Measurements from ENCODE around the gene MROH9. TPM values are rescaled to one million over a fixed set of nuclear protein-coding genes. Genes with fewer than 3 reads are reported as not detected.

Gene MROH9
- total and polyA plus RNA-seq, 2 of the 13 experiments (the other 11 are each of a cell fraction or from before 2014, with no cell fraction given) = not detected

DNA sequence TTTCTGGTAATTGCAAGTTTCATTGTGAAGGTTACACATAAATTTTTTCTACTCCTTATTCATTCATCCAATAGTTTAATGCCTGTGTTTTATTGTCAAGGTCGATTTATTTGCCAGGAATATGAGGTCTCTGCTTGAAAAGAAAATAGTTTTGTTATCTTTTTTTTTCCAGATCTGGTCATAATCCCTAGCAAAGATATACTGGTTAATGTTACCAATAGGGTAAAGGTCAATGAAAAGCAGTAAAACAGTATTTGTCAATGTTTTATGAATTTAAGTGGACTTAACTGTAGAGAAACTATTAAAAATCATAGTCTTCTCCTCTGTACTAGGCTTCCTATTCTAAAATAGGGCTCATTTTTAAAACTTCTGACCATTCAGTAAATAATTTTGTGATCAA lies 147.3 kb downstream of the MROH9 start:
- in situ Hi-C loops (cut with HindIII; ENCODE audit: extremely low pct_ligation_motif_present, low pct_unique_long_range_greater_than_20kb) (no loop called here), intact Hi-C loops (cut with micrococcal nuclease; ENCODE audit: unreplicated experiment) (no loop called here)
- no peaks in the 10 kb centered on the region for H3K4me1 ChIP-seq (ENCODE audit: insufficient read depth, low read length)
- H3K4me3 ChIP-seq (replicated peaks in 1 of 3; ENCODE audit: insufficient read depth in 1 of 3, low read depth in 2 of 3, low read length in 3 of 3) = no peak overlapping the region
- no peak overlapping the region for H3K27ac ChIP-seq (ENCODE audit: extremely low read length, insufficient read depth, low read length)
- no peaks in the 10 kb centered on the region for H3K36me3 ChIP-seq (replicated peaks in 1 of 2; ENCODE audit: control insufficient read depth in 1 of 2, insufficient read depth in 2 of 2, low read length in 2 of 2)
- H4K20me1 ChIP-seq (ENCODE audit: insufficient read depth, low read length) = no peaks in the 10 kb centered on the region
- ChIA-PET POLR2A (no interaction called here), CTCF (ENCODE audit: low intra/inter-chr PET ratio, low total read pairs) (no interaction called here)
- no TSS peak for BruUV-seq (replicated peaks)
- H3K79me2 ChIP-seq (ENCODE audit: insufficient read depth, low read length) = no peaks in the 10 kb centered on the region
- H3K4me2 ChIP-seq (ENCODE audit: low read depth, low read length) = no peak overlapping the region
- H3K27me3 ChIP-seq (ENCODE audit: control insufficient read depth in 1 of 2, insufficient read depth in 2 of 2, low read length in 2 of 2) = no peaks in the 10 kb centered on the region
- DNase-seq (ENCODE audit: low spot score) (no peak), ATAC-seq (no peak), FAIRE-seq (no peak)
- WGBS (ENCODE audit: low lambda C conversion rate) = 0% methylated on average over 1 of the region's 1 CpG
- no peak overlapping the region for H3K9ac ChIP-seq (ENCODE audit: insufficient read depth, low read depth, low read length)
- no peaks in the 10 kb centered on the region for H3K9me3 ChIP-seq (ENCODE audit: low read length)
- H2AFZ ChIP-seq (ENCODE audit: low read length) = no peak overlapping the region
- TF ChIP-seq FOXJ3 (CRISPR knock-in tag; IDR thresholded peaks at IDR 0.05; ENCODE audit: borderline replicate concordance) = no peak
- TF ChIP-seq ISX (CRISPR knock-in tag; conservative IDR thresholded peaks at IDR 0.05) = no peak
- TF ChIP-seq ZNF790 (CRISPR knock-in tag; IDR thresholded peaks at IDR 0.05; ENCODE audit: borderline replicate concordance) = no peak
- TF ChIP-seq ZNF20 (CRISPR knock-in tag; IDR thresholded peaks at IDR 0.05) = no peak
- TF ChIP-seq ZNF101 (CRISPR knock-in tag; IDR thresholded peaks at IDR 0.05; ENCODE audit: borderline replicate concordance, low read depth) = no peak
- TF ChIP-seq POLR2AphosphoS5 (IDR thresholded peaks at IDR 0.05; ENCODE audit: low read depth, low read length) = no peak
- TF ChIP-seq CEBPZ (IDR thresholded peaks at IDR 0.05; ENCODE audit: low read length) = no peak
- no peak for TF ChIP-seq ZFY (CRISPR knock-in tag; IDR thresholded peaks at IDR 0.05)
- TF ChIP-seq ZNF567 (CRISPR knock-in tag; IDR thresholded peaks at IDR 0.05; ENCODE audit: borderline replicate concordance) = no peak
- no peak for TF ChIP-seq ZNF451 (CRISPR knock-in tag; IDR thresholded peaks at IDR 0.05)
- TF ChIP-seq, protein P1, sequence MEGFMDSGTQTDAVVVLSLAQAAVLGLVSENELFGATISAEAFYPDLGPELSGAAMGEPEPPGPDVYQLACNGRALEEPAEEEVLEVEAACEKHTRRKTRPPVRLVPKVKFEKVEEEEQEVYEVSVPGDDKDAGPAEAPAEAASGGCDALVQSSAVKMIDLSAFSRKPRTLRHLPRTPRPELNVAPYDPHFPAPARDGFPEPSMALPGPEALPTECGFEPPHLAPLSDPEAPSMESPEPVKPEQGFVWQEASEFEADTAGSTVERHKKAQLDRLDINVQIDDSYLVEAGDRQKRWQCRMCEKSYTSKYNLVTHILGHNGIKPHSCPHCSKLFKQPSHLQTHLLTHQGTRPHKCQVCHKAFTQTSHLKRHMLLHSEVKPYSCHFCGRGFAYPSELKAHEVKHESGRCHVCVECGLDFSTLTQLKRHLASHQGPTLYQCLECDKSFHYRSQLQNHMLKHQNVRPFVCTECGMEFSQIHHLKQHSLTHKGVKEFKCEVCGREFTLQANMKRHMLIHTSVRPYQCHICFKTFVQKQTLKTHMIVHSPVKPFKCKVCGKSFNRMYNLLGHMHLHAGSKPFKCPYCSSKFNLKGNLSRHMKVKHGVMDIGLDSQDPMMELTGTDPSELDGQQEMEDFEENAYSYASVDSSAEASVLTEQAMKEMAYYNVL (CRISPR knock-in tag; IDR thresholded peaks at IDR 0.05; ENCODE audit: borderline replicate concordance) = no peak
- TF ChIP-seq, protein P2, sequence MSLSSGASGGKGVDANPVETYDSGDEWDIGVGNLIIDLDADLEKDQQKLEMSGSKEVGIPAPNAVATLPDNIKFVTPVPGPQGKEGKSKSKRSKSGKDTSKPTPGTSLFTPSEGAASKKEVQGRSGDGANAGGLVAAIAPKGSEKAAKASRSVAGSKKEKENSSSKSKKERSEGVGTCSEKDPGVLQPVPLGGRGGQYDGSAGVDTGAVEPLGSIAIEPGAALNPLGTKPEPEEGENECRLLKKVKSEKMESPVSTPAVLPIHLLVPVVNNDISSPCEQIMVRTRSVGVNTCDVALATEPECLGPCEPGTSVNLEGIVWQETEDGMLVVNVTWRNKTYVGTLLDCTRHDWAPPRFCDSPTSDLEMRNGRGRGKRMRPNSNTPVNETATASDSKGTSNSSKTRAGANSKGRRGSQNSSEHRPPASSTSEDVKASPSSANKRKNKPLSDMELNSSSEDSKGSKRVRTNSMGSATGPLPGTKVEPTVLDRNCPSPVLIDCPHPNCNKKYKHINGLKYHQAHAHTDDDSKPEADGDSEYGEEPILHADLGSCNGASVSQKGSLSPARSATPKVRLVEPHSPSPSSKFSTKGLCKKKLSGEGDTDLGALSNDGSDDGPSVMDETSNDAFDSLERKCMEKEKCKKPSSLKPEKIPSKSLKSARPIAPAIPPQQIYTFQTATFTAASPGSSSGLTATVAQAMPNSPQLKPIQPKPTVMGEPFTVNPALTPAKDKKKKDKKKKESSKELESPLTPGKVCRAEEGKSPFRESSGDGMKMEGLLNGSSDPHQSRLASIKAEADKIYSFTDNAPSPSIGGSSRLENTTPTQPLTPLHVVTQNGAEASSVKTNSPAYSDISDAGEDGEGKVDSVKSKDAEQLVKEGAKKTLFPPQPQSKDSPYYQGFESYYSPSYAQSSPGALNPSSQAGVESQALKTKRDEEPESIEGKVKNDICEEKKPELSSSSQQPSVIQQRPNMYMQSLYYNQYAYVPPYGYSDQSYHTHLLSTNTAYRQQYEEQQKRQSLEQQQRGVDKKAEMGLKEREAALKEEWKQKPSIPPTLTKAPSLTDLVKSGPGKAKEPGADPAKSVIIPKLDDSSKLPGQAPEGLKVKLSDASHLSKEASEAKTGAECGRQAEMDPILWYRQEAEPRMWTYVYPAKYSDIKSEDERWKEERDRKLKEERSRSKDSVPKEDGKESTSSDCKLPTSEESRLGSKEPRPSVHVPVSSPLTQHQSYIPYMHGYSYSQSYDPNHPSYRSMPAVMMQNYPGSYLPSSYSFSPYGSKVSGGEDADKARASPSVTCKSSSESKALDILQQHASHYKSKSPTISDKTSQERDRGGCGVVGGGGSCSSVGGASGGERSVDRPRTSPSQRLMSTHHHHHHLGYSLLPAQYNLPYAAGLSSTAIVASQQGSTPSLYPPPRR (CRISPR knock-in tag; IDR thresholded peaks at IDR 0.05; ENCODE audit: borderline replicate concordance) = no peak
- TF ChIP-seq DRAP1 (CRISPR knock-in tag; IDR thresholded peaks at IDR 0.05) = no peak
